Endodermal cell (in vitro differentiated cells): ENCODE measurements around the gene VPS33B. TPM values are rescaled to one million over a fixed set of nuclear protein-coding genes. Genes with fewer than 3 reads are reported as not detected.

Experiments used
- DNase-seq: peaks from one replicate; pipeline ENCODE4 v3.0.0-alpha.2; 2017
- H3K27ac ChIP-seq: 2 replicates; pipeline ENCODE4 v1.5.1; 2013; ENCODE audit warnings: mild to moderate bottlenecking, low read depth, low read length, moderate library complexity
- H3K27me3 ChIP-seq: 2 replicates; pipeline ENCODE4 v1.6.1; 2013; ENCODE audit warnings: mild to moderate bottlenecking, low read length, moderate library complexity; ENCODE audit not compliant: insufficient read depth, control insufficient read depth, poor library complexity, severe bottlenecking
- H3K36me3 ChIP-seq: 2 replicates; pipeline ENCODE4 v1.7.0; 2013; ENCODE audit warnings: mild to moderate bottlenecking, low read length, moderate library complexity; ENCODE audit not compliant: control insufficient read depth, insufficient read depth
- H3K4me1 ChIP-seq: one replicate; pipeline ENCODE4 v1.7.0; 2013; ENCODE audit warnings: low read length; ENCODE audit not compliant: control insufficient read depth, insufficient read depth
- H3K4me3 ChIP-seq: 2 replicates; pipeline ENCODE4 v1.5.1; 2013; ENCODE audit warnings: mild to moderate bottlenecking, low read length, moderate library complexity
- H3K9ac ChIP-seq: 2 replicates; pipeline ENCODE4 v1.6.1; 2013; ENCODE audit warnings: mild to moderate bottlenecking, low read length, moderate library complexity; ENCODE audit not compliant: poor library complexity, severe bottlenecking; ENCODE audit errors: extremely low read depth
- H3K9me3 ChIP-seq: 2 replicates; pipeline ENCODE4 v1.6.1; 2013; ENCODE audit warnings: mild to moderate bottlenecking, low read length, moderate library complexity; ENCODE audit not compliant: control insufficient read depth
- H3K27ac Mint-ChIP-seq: 2 replicates; pipeline ENCODE4 v1.8.0; 2020; ENCODE audit warnings: mixed read lengths
- H3K27me3 Mint-ChIP-seq: 2 replicates; pipeline ENCODE4 v1.8.0; 2021; ENCODE audit warnings: mild to moderate bottlenecking, mixed read lengths; ENCODE audit not compliant: insufficient read depth
- H3K36me3 Mint-ChIP-seq: 2 replicates; pipeline ENCODE4 v1.8.0; 2020; ENCODE audit warnings: low read depth, mixed read lengths
- H3K4me1 Mint-ChIP-seq: 2 replicates; pipeline ENCODE4 v1.8.0; 2020; ENCODE audit warnings: mixed read lengths
- H3K4me3 Mint-ChIP-seq: 2 replicates; pipeline ENCODE4 v1.8.0; 2020; ENCODE audit warnings: mild to moderate bottlenecking, moderate library complexity, mixed read lengths
- H3K9me3 Mint-ChIP-seq: 2 replicates; pipeline ENCODE4 v1.8.0; 2020; ENCODE audit warnings: mild to moderate bottlenecking, mixed read lengths
- CTCF ChIP-seq: fragments of 200-600 bp; sonication (generic); conservative IDR thresholded peaks from 2 replicates; pipeline ENCODE4 v1.5.0; 2021; ENCODE audit warnings: antibody characterized with exemption, mild to moderate bottlenecking
- WGBS, 2 experiments: methylation state at CpG; one replicate each; pipeline versions ENCODE4 v1.1.5 to v1.1.7; 2013; ENCODE audit warnings: missing lambda C conversion rate in 2 of 2, mixed read lengths in 1 of 2; ENCODE audit not compliant: insufficient coverage in 1 of 2, insufficient read length in 1 of 2; 5-methylcytosine and 5-hydroxymethylcytosine counted together
- long read RNA-seq, 4 experiments: library from polyadenylated mRNA in 2 of 4; library from RNA in 1 of 4; library from capped mRNA in 1 of 4; stranded (forward) in 3 of 4; unstranded in 1 of 4; transcript quantifications; one replicate each; pipeline ENCODE4 v2.0.0, GENCODE V29; 2020 to 2021; ENCODE audit warnings: inconsistent platforms in 1 of 4
- polyA plus RNA-seq, 2 experiments: library from polyadenylated mRNA; stranded (reverse); fragments of 50-300 nt; gene quantifications; one replicate each; pipeline ENCODE4 v1.2.3, GENCODE V29; 2013
- total RNA-seq, 2 donors: library from RNA; stranded (reverse); fragmentation: NEBNext Ultra II Directional in 1 of 2; extraction: Animal tissue kit (Norgen Biotek cat#: 25700) in 1 of 2; gene quantifications; 2 replicates in 1 of 2; 3 replicates in 1 of 2; pipeline ENCODE4 v1.2.1, GENCODE V29; 2021

The VPS33B gene
- 10 to 100 TPM; 22.4 to 25.0 TPM for total RNA-seq
- 22.3 TPM for polyA plus RNA-seq (2013, experiment 1 of 2)
- polyA plus RNA-seq (2013, experiment 2 of 2) = 16.8 TPM
- long read RNA-seq, experiment 1, transcript VPS33B-201 (23 exons, 2,767 nt) = major isoform, 6 of 16 reads
- long read RNA-seq, experiment 1, partial matches to known transcripts = 5 of 16 reads
- long read RNA-seq, experiment 1, other reads (novel, unspliced or antisense) = 5 of 16 reads
- long read RNA-seq, experiment 2, transcript VPS33B-201 (23 exons, 2,767 nt) = major isoform, 38 of 52 reads
- long read RNA-seq, experiment 2, partial matches to known transcripts = 3 of 52 reads
- long read RNA-seq, experiment 2, other reads (novel, unspliced or antisense) = 11 of 52 reads
- long read RNA-seq, experiment 3, transcript VPS33B-201 (23 exons, 2,767 nt) = major isoform, 108 of 132 reads
- long read RNA-seq, experiment 3, partial matches to known transcripts = 1 of 132 reads
- long read RNA-seq, experiment 3, other reads (novel, unspliced or antisense) = 21 of 132 reads
- long read RNA-seq, experiment 4, transcript VPS33B-201 (23 exons, 2,767 nt) = major isoform, 12 of 12 reads
- long read RNA-seq, experiment 4, partial matches to known transcripts = 0 of 12 reads
- long read RNA-seq, experiment 4, other reads (novel, unspliced or antisense) = 0 of 12 reads

- Histone ChIP-seq H3K27me3 (no peaks in the 10 kb centered on the region), H3K9me3 (no peaks in the 10 kb centered on the region), H3K36me3 (no peaks in the 10 kb centered on the region), H3K4me1 (no peaks in the 10 kb centered on the region), H3K4me3 (peak within 1 kb of the TSS; percentile 96), H3K9ac (peak within 1 kb of the TSS; percentile 70), H3K27ac (peak within 1 kb of the TSS; percentile 24)
- TF ChIP-seq CTCF = no peak
- peaks cover 20% of the 10 kb centered on the region for H3K4me1 Mint-ChIP-seq
- peak within 1 kb of the TSS; percentile 96 for H3K4me3 Mint-ChIP-seq
- DNase-seq = peak; percentile 96
- H3K9me3 Mint-ChIP-seq = no peaks in the 10 kb centered on the region
- H3K36me3 Mint-ChIP-seq = peaks cover 15% of the 10 kb centered on the region
- H3K27ac Mint-ChIP-seq = peak within 1 kb of the TSS; percentile 95
- no peaks in the 10 kb centered on the region for H3K27me3 Mint-ChIP-seq
- 0% methylated on average over 39 to 48 of the region's 48 CpGs for WGBS, 2 experiments
Observed at GRCh38 chr15:91022075-91022831, at the start of gene VPS33B. TSS of gene VPS33B (minus strand) at chr15:91022594. CDS start at chr15:91022249, 345 bp downstream.

GRCh38 chr15:91072161-91072560, 49.8 kb upstream of the VPS33B start:
- DNase-seq = no peak
- no CpG with 5 or more reads among the region's 4 CpGs for WGBS, 2 experiments
- Histone ChIP-seq H3K27me3 (no peaks in the 10 kb centered on the region), H3K4me3 (no peak overlapping the region), H3K9ac (no peak overlapping the region), H3K27ac (no peak overlapping the region), H3K9me3 (no peaks in the 10 kb centered on the region), H3K4me1 (no peaks in the 10 kb centered on the region), H3K36me3 (no peaks in the 10 kb centered on the region)
- no peak overlapping the region for H3K4me3 Mint-ChIP-seq
- no peak overlapping the region for H3K27ac Mint-ChIP-seq
- H3K27me3 Mint-ChIP-seq = no peaks in the 10 kb centered on the region
- TF ChIP-seq CTCF = no peak
- no peaks in the 10 kb centered on the region for H3K4me1 Mint-ChIP-seq
- H3K9me3 Mint-ChIP-seq = no peaks in the 10 kb centered on the region
- no peaks in the 10 kb centered on the region for H3K36me3 Mint-ChIP-seq

GRCh38 chr15:91070872-91071271, 48.5 kb upstream of the VPS33B start:
- Histone ChIP-seq H3K4me1 (no peaks in the 10 kb centered on the region), H3K27me3 (no peaks in the 10 kb centered on the region), H3K9me3 (no peaks in the 10 kb centered on the region), H3K9ac (no peak overlapping the region), H3K4me3 (no peak overlapping the region), H3K36me3 (no peaks in the 10 kb centered on the region), H3K27ac (no peak overlapping the region)
- H3K36me3 Mint-ChIP-seq = no peaks in the 10 kb centered on the region
- H3K4me1 Mint-ChIP-seq = no peaks in the 10 kb centered on the region
- peak; percentile 49 for TF ChIP-seq CTCF
- DNase-seq = peak; percentile 54
- no peaks in the 10 kb centered on the region for H3K9me3 Mint-ChIP-seq
- 87 to 92% methylated on average over 7 to 8 of the region's 8 CpGs for WGBS, 2 experiments
- no peak overlapping the region for H3K4me3 Mint-ChIP-seq
- H3K27ac Mint-ChIP-seq = no peak overlapping the region
- peaks cover 2% of the 10 kb centered on the region for H3K27me3 Mint-ChIP-seq
